HG03095 (cell line): ENCODE results near the gene PLPP1.
"Not testable (repeated sequence)": the region's sequence is repeated elsewhere in the genome, so short reads cannot be mapped to it uniquely, and the experiment has no call there.

Experiments
- ATAC-seq: cut with Tn5 transposase; IDR thresholded peaks from one replicate; pipeline ENCODE4 v1.9.1; 2021; ENCODE audit warnings: moderate library complexity; ENCODE audit not compliant: unreplicated experiment

Gene PLPP1

GRCh38 chr5:55547781-55548180, 13.0 kb upstream of the PLPP1 start:
- ATAC-seq, result no peak

- no peak for ATAC-seq
Observed at GRCh38 chr5:55546947-55547346, 12.2 kb upstream of the PLPP1 start.

GRCh38 chr5:55544341-55544740, 9.6 kb upstream of the PLPP1 start:
- no peak for ATAC-seq

- ATAC-seq, result no peak
Observed at GRCh38 chr5:55541056-55541635, 6.4 kb upstream of the PLPP1 start.

GRCh38 chr5:55540525-55540924, 5.8 kb upstream of the PLPP1 start:
- no peak for ATAC-seq

GRCh38 chr5:55540024-55540423, 5.3 kb upstream of the PLPP1 start:
- ATAC-seq, result no peak

- peak; percentile 30 for ATAC-seq
Observed at GRCh38 chr5:55538661-55539060, 3.9 kb upstream of the PLPP1 start.

- ATAC-seq, result not testable (repeated sequence)
Observed at GRCh38 chr5:55537315-55537714, 2.6 kb upstream of the PLPP1 start.

GRCh38 chr5:55535199-55535905, 588 bp upstream of the PLPP1 start:
- ATAC-seq, result peak; percentile 8

- peak; percentile 38 for ATAC-seq
Observed at GRCh38 chr5:55533521-55534435, 986 bp downstream of the PLPP1 start.

- no peak for ATAC-seq
Observed at GRCh38 chr5:55530669-55531068, 4.1 kb downstream of the PLPP1 start.

- ATAC-seq, result no peak
Observed at GRCh38 chr5:55524816-55525215, 9.9 kb downstream of the PLPP1 start.

GRCh38 chr5:55523293-55523692, 11.5 kb downstream of the PLPP1 start:
- ATAC-seq, result no peak

- ATAC-seq, result no peak
Observed at GRCh38 chr5:55521881-55522280, 12.9 kb downstream of the PLPP1 start.

GRCh38 chr5:55520117-55520839, 14.5 kb downstream of the PLPP1 start:
- no peak for ATAC-seq

- no peak for ATAC-seq
Observed at GRCh38 chr5:55518831-55519390, 15.9 kb downstream of the PLPP1 start.

GRCh38 chr5:55517804-55518203, 17.0 kb downstream of the PLPP1 start:
- ATAC-seq, result no peak

GRCh38 chr5:55511010-55511409, 23.8 kb downstream of the PLPP1 start:
- no peak for ATAC-seq

- ATAC-seq, result no peak
Observed at GRCh38 chr5:55510523-55510880, 24.3 kb downstream of the PLPP1 start.

GRCh38 chr5:55509796-55510522, 24.8 kb downstream of the PLPP1 start:
- ATAC-seq, result no peak
